Suprapubic skin (tissue), 4 donors: Measurements from ENCODE around the gene MOB3B. TPM values are rescaled to one million over a fixed set of nuclear protein-coding genes. Genes with fewer than 3 reads are reported as not detected.

Experiments
- DNase-seq, 2 donors: peaks; one replicate each; pipeline ENCODE4 v3.0.0-alpha.2; 2019; ENCODE audit warnings: low spot score in 2 of 2
- H3K27ac ChIP-seq: fragments of 200-600 bp; sonication (generic); one replicate; pipeline ENCODE4 v1.5.1; 2019
- H3K27me3 ChIP-seq: fragments of 200-600 bp; sonication (generic); one replicate; pipeline ENCODE4 v1.5.1; 2019
- H3K36me3 ChIP-seq: fragments of 200-600 bp; sonication (generic); one replicate; pipeline ENCODE4 v1.5.1; 2019
- H3K4me1 ChIP-seq: fragments of 200-600 bp; sonication (generic); one replicate; pipeline ENCODE4 v1.5.1; 2019
- H3K4me3 ChIP-seq: fragments of 200-600 bp; sonication (generic); one replicate; pipeline ENCODE4 v1.5.1; 2019; ENCODE audit warnings: mild to moderate bottlenecking
- H3K9me3 ChIP-seq: fragments of 200-600 bp; sonication (generic); one replicate; pipeline ENCODE4 v1.5.1; 2019
- EP300 ChIP-seq: sonication (generic); formaldehyde crosslinking; IDR thresholded peaks from one replicate; pipeline ENCODE4 v1.6.1; 2017; ENCODE audit warnings: antibody characterized with exemption
- POLR2A ChIP-seq, 2 donors: fragments of 450-650 bp; IDR thresholded peaks; one replicate each; pipeline ENCODE4 v1.6.1; 2017; ENCODE audit warnings: antibody characterized with exemption in 2 of 2, mild to moderate bottlenecking in 2 of 2, moderate library complexity in 2 of 2
- POLR2AphosphoS5 ChIP-seq, 3 donors: sonication (generic); formaldehyde crosslinking; IDR thresholded peaks; one replicate each; pipeline ENCODE4 v1.6.1; 2017; ENCODE audit warnings: antibody characterized with exemption in 3 of 3
- WGBS: methylation state at CpG from one replicate; pipeline ENCODE4 v1.1.5; 2018; 5-methylcytosine and 5-hydroxymethylcytosine counted together
- total RNA-seq, 4 donors: library from RNA; depleted of rRNA; stranded (reverse); fragments of >200 nt; gene quantifications; one replicate each; pipeline ENCODE4 v1.1.0, GENCODE V29; 2016
- TF ChIP-seq, protein P1 (sequence below), 2 donors: fragments of 200-600 bp in 1 of 2; fragments of 450-650 bp in 1 of 2; sonication (generic) in 1 of 2; IDR thresholded peaks; one replicate each; pipeline ENCODE4 v1.5.1; 2016 to 2019; ENCODE audit warnings: antibody characterized with exemption in 2 of 2, mild to moderate bottlenecking in 1 of 2, moderate library complexity in 1 of 2

MOB3B gene
- total RNA-seq, 4 donors from 2014 or later, result 8.2 to 21.5 (median 10.9) TPM

- H3K4me3 ChIP-seq, result no peak overlapping the region
- peaks cover 36% of the 10 kb centered on the region for H3K4me1 ChIP-seq
- TF ChIP-seq POLR2AphosphoS5 (IDR thresholded peaks at IDR 0.05), result no peak
- TF ChIP-seq, protein P1, sequence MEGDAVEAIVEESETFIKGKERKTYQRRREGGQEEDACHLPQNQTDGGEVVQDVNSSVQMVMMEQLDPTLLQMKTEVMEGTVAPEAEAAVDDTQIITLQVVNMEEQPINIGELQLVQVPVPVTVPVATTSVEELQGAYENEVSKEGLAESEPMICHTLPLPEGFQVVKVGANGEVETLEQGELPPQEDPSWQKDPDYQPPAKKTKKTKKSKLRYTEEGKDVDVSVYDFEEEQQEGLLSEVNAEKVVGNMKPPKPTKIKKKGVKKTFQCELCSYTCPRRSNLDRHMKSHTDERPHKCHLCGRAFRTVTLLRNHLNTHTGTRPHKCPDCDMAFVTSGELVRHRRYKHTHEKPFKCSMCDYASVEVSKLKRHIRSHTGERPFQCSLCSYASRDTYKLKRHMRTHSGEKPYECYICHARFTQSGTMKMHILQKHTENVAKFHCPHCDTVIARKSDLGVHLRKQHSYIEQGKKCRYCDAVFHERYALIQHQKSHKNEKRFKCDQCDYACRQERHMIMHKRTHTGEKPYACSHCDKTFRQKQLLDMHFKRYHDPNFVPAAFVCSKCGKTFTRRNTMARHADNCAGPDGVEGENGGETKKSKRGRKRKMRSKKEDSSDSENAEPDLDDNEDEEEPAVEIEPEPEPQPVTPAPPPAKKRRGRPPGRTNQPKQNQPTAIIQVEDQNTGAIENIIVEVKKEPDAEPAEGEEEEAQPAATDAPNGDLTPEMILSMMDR (IDR thresholded peaks at IDR 0.05), result no peak
- no peak for TF ChIP-seq POLR2A (IDR thresholded peaks at IDR 0.05)
- TF ChIP-seq EP300, result no peak
- H3K36me3 ChIP-seq, result no peaks in the 10 kb centered on the region
- H3K27ac ChIP-seq, result no peak overlapping the region
- WGBS, result 88% methylated on average over 1 of the region's 1 CpG
- H3K9me3 ChIP-seq, result no peaks in the 10 kb centered on the region
- DNase-seq, result no peak
- no peaks in the 10 kb centered on the region for H3K27me3 ChIP-seq
Measured at GRCh38 chr9:27372615-27373014, 157.0 kb downstream of the MOB3B start.

- 37% methylated on average over 5 of the region's 5 CpGs for WGBS
- H3K4me1 ChIP-seq, result peaks cover 48% of the 10 kb centered on the region
- TF ChIP-seq POLR2A (IDR thresholded peaks at IDR 0.05), result no peak
- TF ChIP-seq, protein P1 (IDR thresholded peaks at IDR 0.05), result no peak
- H3K36me3 ChIP-seq, result no peaks in the 10 kb centered on the region
- no peak for DNase-seq
- H3K27me3 ChIP-seq, result no peaks in the 10 kb centered on the region
- no peak overlapping the region for H3K27ac ChIP-seq
- H3K9me3 ChIP-seq, result no peaks in the 10 kb centered on the region
- no peak overlapping the region for H3K4me3 ChIP-seq
Measured at GRCh38 chr9:27371382-27371781, 158.2 kb downstream of the MOB3B start.

GRCh38 chr9:27369591-27369990 is 160.0 kb downstream of the MOB3B start:
- Histone ChIP-seq H3K9me3 (no peaks in the 10 kb centered on the region), H3K27ac (no peak overlapping the region), H3K27me3 (no peaks in the 10 kb centered on the region), H3K36me3 (no peaks in the 10 kb centered on the region), H3K4me1 (peaks cover 58% of the 10 kb centered on the region), H3K4me3 (no peak overlapping the region)
- 59% methylated on average over 5 of the region's 5 CpGs for WGBS
- DNase-seq, result no peak
- TF ChIP-seq POLR2AphosphoS5 (IDR thresholded peaks at IDR 0.05) (no peak), POLR2A (IDR thresholded peaks at IDR 0.05) (no peak)

DNA sequence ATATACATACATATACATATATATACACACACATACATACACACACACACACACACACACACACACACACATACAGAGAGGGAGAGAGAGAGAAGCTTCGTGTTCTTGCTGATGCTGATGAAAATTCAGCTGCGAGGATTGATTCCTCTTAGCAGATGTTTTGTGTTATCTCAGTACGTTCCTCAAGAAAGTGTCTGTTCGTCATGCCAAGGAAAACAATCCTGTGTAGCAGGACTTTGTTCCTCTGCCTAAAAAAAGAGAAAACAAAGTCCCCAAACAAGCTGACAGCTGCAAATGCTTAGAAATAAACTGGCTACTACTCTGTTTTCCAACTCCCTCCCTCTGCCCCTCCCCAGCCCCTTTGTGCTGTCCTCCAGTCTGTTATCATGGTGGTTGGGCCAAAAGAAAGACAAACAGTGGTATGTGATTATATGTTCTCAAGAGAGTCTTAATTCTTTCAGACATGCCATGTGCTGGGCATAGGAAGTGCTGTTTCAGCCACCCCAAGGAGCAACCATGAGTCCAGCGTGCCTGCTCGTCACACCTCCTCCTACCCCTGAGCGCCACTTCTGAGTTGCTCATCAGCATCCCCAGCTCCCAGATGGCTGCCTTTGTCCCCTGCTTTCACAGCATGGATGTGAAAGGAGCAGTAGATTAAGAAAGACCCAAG is 161.2 kb downstream of the MOB3B start:
- Histone ChIP-seq H3K36me3 (no peaks in the 10 kb centered on the region), H3K27me3 (no peaks in the 10 kb centered on the region), H3K9me3 (no peaks in the 10 kb centered on the region), H3K4me3 (no peak overlapping the region), H3K4me1 (peaks cover 58% of the 10 kb centered on the region), H3K27ac (peak overlapping the region; percentile 15)
- DNase-seq, result peak in 1 of 2 donors; percentile 73
- no peak for TF ChIP-seq POLR2AphosphoS5 (IDR thresholded peaks at IDR 0.05)
- TF ChIP-seq, protein P1 (IDR thresholded peaks at IDR 0.05), result no peak
- no peak for TF ChIP-seq POLR2A (IDR thresholded peaks at IDR 0.05)
- no peak for TF ChIP-seq EP300
- 45% methylated on average over 7 of the region's 7 CpGs for WGBS

GRCh38 chr9:27367921-27368315 is 161.7 kb downstream of the MOB3B start:
- Histone ChIP-seq H3K27me3 (no peaks in the 10 kb centered on the region), H3K27ac (peak overlapping the region; percentile 31), H3K9me3 (no peaks in the 10 kb centered on the region), H3K4me1 (peaks cover 60% of the 10 kb centered on the region), H3K36me3 (no peaks in the 10 kb centered on the region), H3K4me3 (no peak overlapping the region)
- TF ChIP-seq POLR2A (IDR thresholded peaks at IDR 0.05), result no peak
- TF ChIP-seq, protein P1 (IDR thresholded peaks at IDR 0.05), result no peak
- no peak for TF ChIP-seq POLR2AphosphoS5 (IDR thresholded peaks at IDR 0.05)
- no peak for TF ChIP-seq EP300
- no peak for DNase-seq
- 31% methylated on average over 3 of the region's 3 CpGs for WGBS
